Neural cell (in vitro differentiated cells): ENCODE data around the gene C16orf96. TPM values are rescaled to one million over a fixed set of nuclear protein-coding genes. Genes with fewer than 3 reads are reported as not detected.

Source experiments
- H2AFZ ChIP-seq: fragments of 200-600, 300-800 bp; sonication (generic), shearing (Covaris generic); 2 replicates; pipeline ENCODE4 v1.6.0; 2014; ENCODE audit warnings: low read depth, mild to moderate bottlenecking, antibody characterized with exemption, low read length, moderate library complexity
- H3F3A ChIP-seq: fragments of 200-600 bp; shearing (Covaris generic); 2 replicates; pipeline ENCODE4 v1.6.1; 2016; ENCODE audit warnings: mild to moderate bottlenecking, moderate library complexity, mixed read lengths, antibody characterized with exemption, low read length; ENCODE audit not compliant: insufficient read depth, poor library complexity, severe bottlenecking
- H3K27ac ChIP-seq: fragments of 200-600, 300-800 bp; sonication (generic), shearing (Covaris generic); 2 replicates; pipeline ENCODE4 v1.5.1; 2014; ENCODE audit warnings: mild to moderate bottlenecking, low read length, moderate library complexity
- H3K27me3 ChIP-seq: fragments of 300-800, 200-600 bp; sonication (generic), shearing (Covaris generic); 2 replicates; pipeline ENCODE4 v1.6.0; 2014; ENCODE audit warnings: mild to moderate bottlenecking, low read depth, low read length, moderate library complexity; ENCODE audit not compliant: insufficient read depth
- H3K36me3 ChIP-seq: fragments of 300-800, 200-600 bp; sonication (generic), shearing (Covaris generic); 2 replicates; pipeline ENCODE4 v1.5.1; 2014; ENCODE audit warnings: mild to moderate bottlenecking, antibody characterized with exemption, low read length, moderate library complexity; ENCODE audit not compliant: insufficient read depth
- H3K4me2 ChIP-seq: fragments of 300-800, 200-600 bp; sonication (generic), shearing (Covaris generic); 2 replicates; pipeline ENCODE4 v1.6.0; 2014; ENCODE audit warnings: mild to moderate bottlenecking, low read length
- H3K4me3 ChIP-seq: fragments of 300-800, 200-600 bp; sonication (generic), shearing (Covaris generic); 2 replicates; pipeline ENCODE4 v1.5.1; 2014; ENCODE audit warnings: mild to moderate bottlenecking, low read length, moderate library complexity
- H3K79me2 ChIP-seq: fragments of 200-600 bp; shearing (Covaris generic); replicated peaks from 2 replicates; pipeline ENCODE4 v1.6.0; 2014; ENCODE audit warnings: mild to moderate bottlenecking, low read length, moderate library complexity; ENCODE audit not compliant: insufficient read depth
- H3K9ac ChIP-seq: fragments of 300-800, 200-600 bp; sonication (generic), shearing (Covaris generic); 2 replicates; pipeline ENCODE4 v1.6.1; 2016; ENCODE audit warnings: mild to moderate bottlenecking, low read length, mixed read lengths
- H3K9me2 ChIP-seq: fragments of 200-600 bp; shearing (Covaris generic); 2 replicates; pipeline ENCODE4 v1.6.1; 2016; ENCODE audit warnings: mild to moderate bottlenecking, low read length, mixed read lengths; ENCODE audit not compliant: insufficient read depth
- H3K9me3 ChIP-seq: fragments of 200-600, 300-800 bp; sonication (generic), shearing (Covaris generic); 2 replicates; pipeline ENCODE4 v1.6.1; 2016; ENCODE audit warnings: mild to moderate bottlenecking, mixed run types, low read length, moderate library complexity, mixed read lengths
- H4K20me1 ChIP-seq: fragments of 200-600 bp; shearing (Covaris generic); 2 replicates; pipeline ENCODE4 v1.6.1; 2016; ENCODE audit warnings: mild to moderate bottlenecking, mixed run types; ENCODE audit not compliant: insufficient read depth
- EP300 ChIP-seq: fragments of 450-650 bp; conservative IDR thresholded peaks from 2 replicates; pipeline ENCODE4 v1.6.1; 2014; ENCODE audit warnings: antibody characterized with exemption, mild to moderate bottlenecking, moderate library complexity; ENCODE audit not compliant: poor library complexity, severe bottlenecking
- EZH2 ChIP-seq: fragments of 200-600, 300-800 bp; shearing (Covaris generic), sonication (generic); IDR thresholded peaks from 2 replicates; pipeline ENCODE4 v1.6.1; 2014; ENCODE audit warnings: antibody characterized with exemption, low read length, borderline replicate concordance, mild to moderate bottlenecking; ENCODE audit not compliant: insufficient read depth, poor library complexity, severe bottlenecking
- MXI1 ChIP-seq: fragments of 450-650 bp; conservative IDR thresholded peaks from 2 replicates; pipeline ENCODE4 v1.6.1; 2014; ENCODE audit warnings: antibody characterized with exemption, mild to moderate bottlenecking; ENCODE audit not compliant: poor library complexity, severe bottlenecking
- POLR2AphosphoS5 ChIP-seq: IDR thresholded peaks from 2 replicates; pipeline ENCODE4 v1.6.1; 2012
- RAD21 ChIP-seq: fragments of 450-650 bp; conservative IDR thresholded peaks from 2 replicates; pipeline ENCODE4 v1.6.1; 2014; ENCODE audit warnings: antibody characterized with exemption, mild to moderate bottlenecking, moderate library complexity
- SMC3 ChIP-seq: fragments of 450-650 bp; conservative IDR thresholded peaks from 2 replicates; pipeline ENCODE4 v1.6.1; 2014; ENCODE audit warnings: antibody characterized with exemption, mild to moderate bottlenecking, moderate library complexity; ENCODE audit not compliant: poor library complexity
- TAF1 ChIP-seq: IDR thresholded peaks from 2 replicates; pipeline ENCODE4 v1.6.1; 2012; ENCODE audit warnings: low read depth
- polyA plus RNA-seq: library from polyadenylated mRNA; depleted of rRNA; stranded (reverse); fragments of >200 nt; gene quantifications from 2 replicates; pipeline ENCODE4 v1.2.3, GENCODE V29; 2014
- TF ChIP-seq, protein P1 (sequence below): fragments of 450-650 bp; IDR thresholded peaks from 2 replicates; pipeline ENCODE4 v1.5.1; 2014; ENCODE audit warnings: antibody characterized with exemption, mild to moderate bottlenecking, moderate library complexity; ENCODE audit not compliant: poor library complexity, severe bottlenecking
- TF ChIP-seq, protein P2 (sequence below): IDR thresholded peaks from 2 replicates; pipeline ENCODE4 v1.6.1; 2012; ENCODE audit warnings: borderline replicate concordance

The C16orf96 gene
- polyA plus RNA-seq, 1 donor from 2014 or later: 0.21 TPM

DNA sequence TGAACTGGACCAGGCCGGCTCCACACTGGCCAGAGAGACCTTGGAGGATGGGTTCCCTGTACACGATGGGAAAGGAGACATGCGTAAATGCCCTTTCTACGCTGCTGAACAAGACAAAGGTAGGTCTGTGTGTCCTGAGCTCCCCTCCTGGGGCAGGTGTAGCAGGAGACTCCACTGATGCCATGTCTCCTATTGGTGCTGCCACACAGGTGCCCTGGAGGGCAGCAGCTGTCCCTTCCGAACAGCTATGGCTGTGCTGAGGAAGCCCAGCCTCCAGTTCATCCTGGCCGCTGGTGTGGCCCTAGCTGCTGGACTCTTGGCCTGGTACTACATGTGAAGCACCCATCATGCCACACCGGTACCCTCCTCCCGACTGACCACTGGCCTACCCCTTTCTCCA, 46.7 kb upstream of the C16orf96 start:
- TF ChIP-seq, protein P1, sequence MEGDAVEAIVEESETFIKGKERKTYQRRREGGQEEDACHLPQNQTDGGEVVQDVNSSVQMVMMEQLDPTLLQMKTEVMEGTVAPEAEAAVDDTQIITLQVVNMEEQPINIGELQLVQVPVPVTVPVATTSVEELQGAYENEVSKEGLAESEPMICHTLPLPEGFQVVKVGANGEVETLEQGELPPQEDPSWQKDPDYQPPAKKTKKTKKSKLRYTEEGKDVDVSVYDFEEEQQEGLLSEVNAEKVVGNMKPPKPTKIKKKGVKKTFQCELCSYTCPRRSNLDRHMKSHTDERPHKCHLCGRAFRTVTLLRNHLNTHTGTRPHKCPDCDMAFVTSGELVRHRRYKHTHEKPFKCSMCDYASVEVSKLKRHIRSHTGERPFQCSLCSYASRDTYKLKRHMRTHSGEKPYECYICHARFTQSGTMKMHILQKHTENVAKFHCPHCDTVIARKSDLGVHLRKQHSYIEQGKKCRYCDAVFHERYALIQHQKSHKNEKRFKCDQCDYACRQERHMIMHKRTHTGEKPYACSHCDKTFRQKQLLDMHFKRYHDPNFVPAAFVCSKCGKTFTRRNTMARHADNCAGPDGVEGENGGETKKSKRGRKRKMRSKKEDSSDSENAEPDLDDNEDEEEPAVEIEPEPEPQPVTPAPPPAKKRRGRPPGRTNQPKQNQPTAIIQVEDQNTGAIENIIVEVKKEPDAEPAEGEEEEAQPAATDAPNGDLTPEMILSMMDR: no peak
- TF ChIP-seq EP300: no peak
- TF ChIP-seq, protein P2, sequence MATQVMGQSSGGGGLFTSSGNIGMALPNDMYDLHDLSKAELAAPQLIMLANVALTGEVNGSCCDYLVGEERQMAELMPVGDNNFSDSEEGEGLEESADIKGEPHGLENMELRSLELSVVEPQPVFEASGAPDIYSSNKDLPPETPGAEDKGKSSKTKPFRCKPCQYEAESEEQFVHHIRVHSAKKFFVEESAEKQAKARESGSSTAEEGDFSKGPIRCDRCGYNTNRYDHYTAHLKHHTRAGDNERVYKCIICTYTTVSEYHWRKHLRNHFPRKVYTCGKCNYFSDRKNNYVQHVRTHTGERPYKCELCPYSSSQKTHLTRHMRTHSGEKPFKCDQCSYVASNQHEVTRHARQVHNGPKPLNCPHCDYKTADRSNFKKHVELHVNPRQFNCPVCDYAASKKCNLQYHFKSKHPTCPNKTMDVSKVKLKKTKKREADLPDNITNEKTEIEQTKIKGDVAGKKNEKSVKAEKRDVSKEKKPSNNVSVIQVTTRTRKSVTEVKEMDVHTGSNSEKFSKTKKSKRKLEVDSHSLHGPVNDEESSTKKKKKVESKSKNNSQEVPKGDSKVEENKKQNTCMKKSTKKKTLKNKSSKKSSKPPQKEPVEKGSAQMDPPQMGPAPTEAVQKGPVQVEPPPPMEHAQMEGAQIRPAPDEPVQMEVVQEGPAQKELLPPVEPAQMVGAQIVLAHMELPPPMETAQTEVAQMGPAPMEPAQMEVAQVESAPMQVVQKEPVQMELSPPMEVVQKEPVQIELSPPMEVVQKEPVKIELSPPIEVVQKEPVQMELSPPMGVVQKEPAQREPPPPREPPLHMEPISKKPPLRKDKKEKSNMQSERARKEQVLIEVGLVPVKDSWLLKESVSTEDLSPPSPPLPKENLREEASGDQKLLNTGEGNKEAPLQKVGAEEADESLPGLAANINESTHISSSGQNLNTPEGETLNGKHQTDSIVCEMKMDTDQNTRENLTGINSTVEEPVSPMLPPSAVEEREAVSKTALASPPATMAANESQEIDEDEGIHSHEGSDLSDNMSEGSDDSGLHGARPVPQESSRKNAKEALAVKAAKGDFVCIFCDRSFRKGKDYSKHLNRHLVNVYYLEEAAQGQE: no peak
- TF ChIP-seq TAF1: no peak
- no peak for TF ChIP-seq SMC3
- TF ChIP-seq POLR2AphosphoS5: no peak
- TF ChIP-seq RAD21: no peak
- TF ChIP-seq MXI1: no peak
- TF ChIP-seq EZH2: no peak
- Histone ChIP-seq H3K9ac (no peak overlapping the region), H3K4me3 (no peak overlapping the region), H3K4me2 (no peak overlapping the region), H4K20me1 (no peaks in the 10 kb centered on the region), H3K27me3 (no peaks in the 10 kb centered on the region), H3F3A (no peaks in the 10 kb centered on the region), H3K36me3 (no peaks in the 10 kb centered on the region), H3K9me3 (no peaks in the 10 kb centered on the region), H3K9me2 (no peaks in the 10 kb centered on the region), H3K27ac (no peak overlapping the region), H2AFZ (no peak overlapping the region), H3K79me2 (no peaks in the 10 kb centered on the region)

DNA sequence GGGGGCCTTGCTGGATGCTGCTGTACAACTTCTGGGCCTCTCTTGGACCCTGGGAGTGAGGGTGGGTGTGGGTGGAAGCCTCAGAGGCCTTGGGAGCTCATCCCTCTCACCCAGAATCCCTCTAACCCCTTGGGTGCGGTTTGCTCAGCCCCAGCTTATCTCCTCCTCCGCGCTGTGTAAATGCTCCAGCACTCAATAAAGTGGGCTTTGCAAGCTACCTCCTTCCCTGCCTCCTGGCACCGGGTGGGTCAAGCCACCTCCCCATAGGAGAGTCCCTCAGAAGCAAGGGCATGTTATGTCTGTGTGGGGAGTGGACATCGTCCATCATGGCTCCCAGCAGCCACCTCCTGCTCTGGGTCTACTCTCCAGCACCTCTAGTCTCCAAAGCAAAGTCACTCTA, 46.0 kb upstream of the C16orf96 start:
- no peaks in the 10 kb centered on the region for H3K79me2 ChIP-seq
- no peaks in the 10 kb centered on the region for H3K27me3 ChIP-seq
- no peak overlapping the region for H3K4me3 ChIP-seq
- no peak overlapping the region for H2AFZ ChIP-seq
- H3K9me3 ChIP-seq: no peaks in the 10 kb centered on the region
- H3F3A ChIP-seq: no peaks in the 10 kb centered on the region
- H3K27ac ChIP-seq: no peak overlapping the region
- H3K4me2 ChIP-seq: no peak overlapping the region
- no peak for TF ChIP-seq EP300
- TF ChIP-seq RAD21: no peak
- no peak for TF ChIP-seq EZH2
- no peak for TF ChIP-seq TAF1
- no peak for TF ChIP-seq MXI1
- no peak for TF ChIP-seq SMC3
- TF ChIP-seq, protein P2: no peak
- TF ChIP-seq, protein P1: no peak
- TF ChIP-seq POLR2AphosphoS5: no peak
- H4K20me1 ChIP-seq: no peaks in the 10 kb centered on the region
- H3K9ac ChIP-seq: no peak overlapping the region
- H3K36me3 ChIP-seq: no peaks in the 10 kb centered on the region
- no peaks in the 10 kb centered on the region for H3K9me2 ChIP-seq
